ENCODE data around the gene FNIP1. TPM values are rescaled to one million over a fixed set of nuclear protein-coding genes. Genes with fewer than 3 reads are reported as not detected.

FNIP1 gene
- polyA plus RNA-seq, 1 donor (not counting 4 experiments of a cell fraction or from before 2014, with no cell fraction given) = 14.6 TPM

DNA sequence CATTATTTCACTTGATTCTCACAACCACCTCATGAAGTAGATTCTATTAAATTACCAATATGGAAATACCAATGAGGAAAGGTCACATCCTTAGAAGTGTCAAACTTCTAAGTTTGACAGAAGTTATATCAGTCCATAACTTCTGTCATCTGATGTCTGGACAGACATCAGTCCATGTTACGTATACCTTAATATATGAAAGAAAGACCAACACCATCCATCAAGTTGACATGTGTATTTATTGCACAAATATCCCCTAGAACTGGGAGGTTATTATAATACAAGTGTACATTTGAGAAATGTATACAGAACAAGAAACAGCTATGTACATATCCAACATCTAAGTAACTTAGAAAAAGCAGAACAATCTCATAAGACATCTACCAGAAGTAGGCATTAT lies 155.3 kb downstream of the FNIP1 start:
- Histone ChIP-seq H3K4me1 (ENCODE audit: control insufficient read depth, extremely low read depth, insufficient read depth, low read length) (peaks cover 15% of the 10 kb centered on the region), H3K9me3 (ENCODE audit: control insufficient read depth, low read depth, low read length) (no peaks in the 10 kb centered on the region), H4K20me1 (ENCODE audit: control insufficient read depth, extremely low read depth, insufficient read depth, low read length) (no peaks in the 10 kb centered on the region), H3K9ac (ENCODE audit: control insufficient read depth, extremely low read depth, insufficient read depth, low read length) (no peak overlapping the region), H3K27me3 (ENCODE audit: control insufficient read depth, extremely low read depth, insufficient read depth, low read length) (no peaks in the 10 kb centered on the region), H3K36me3 (ENCODE audit: control insufficient read depth in 2 of 2, extremely low read depth in 1 of 2, insufficient read depth in 2 of 2, low read length in 2 of 2) (peaks cover 3 to 6% of the 10 kb centered on the region in 2 experiments), H3K4me3 (ENCODE audit: control insufficient read depth in 2 of 3, extremely low read depth in 1 of 3, insufficient read depth in 2 of 3, low read depth in 1 of 3, low read length in 3 of 3) (no peak overlapping the region), H3K9me1 (ENCODE audit: control insufficient read depth, extremely low read depth, insufficient read depth, low read length) (no peaks in the 10 kb centered on the region), H3K4me2 (ENCODE audit: control insufficient read depth, extremely low read depth, insufficient read depth, low read depth, low read length) (no peak overlapping the region), H3K27ac (ENCODE audit: control insufficient read depth, insufficient read depth, low read length) (no peak overlapping the region), H2AFZ (ENCODE audit: control insufficient read depth, low read length) (no peak overlapping the region), H3K79me2 (ENCODE audit: control insufficient read depth, insufficient read depth, low read length) (no peaks in the 10 kb centered on the region)
- DNase-seq (ENCODE audit: low read depth, low spot score) (no peak), FAIRE-seq (no peak)
- dilution Hi-C loops (cut with MboI; ENCODE audit: extremely low pct_ligation_motif_present, low sequenced_read_pairs) = no loop called here
- TF ChIP-seq, protein P1, sequence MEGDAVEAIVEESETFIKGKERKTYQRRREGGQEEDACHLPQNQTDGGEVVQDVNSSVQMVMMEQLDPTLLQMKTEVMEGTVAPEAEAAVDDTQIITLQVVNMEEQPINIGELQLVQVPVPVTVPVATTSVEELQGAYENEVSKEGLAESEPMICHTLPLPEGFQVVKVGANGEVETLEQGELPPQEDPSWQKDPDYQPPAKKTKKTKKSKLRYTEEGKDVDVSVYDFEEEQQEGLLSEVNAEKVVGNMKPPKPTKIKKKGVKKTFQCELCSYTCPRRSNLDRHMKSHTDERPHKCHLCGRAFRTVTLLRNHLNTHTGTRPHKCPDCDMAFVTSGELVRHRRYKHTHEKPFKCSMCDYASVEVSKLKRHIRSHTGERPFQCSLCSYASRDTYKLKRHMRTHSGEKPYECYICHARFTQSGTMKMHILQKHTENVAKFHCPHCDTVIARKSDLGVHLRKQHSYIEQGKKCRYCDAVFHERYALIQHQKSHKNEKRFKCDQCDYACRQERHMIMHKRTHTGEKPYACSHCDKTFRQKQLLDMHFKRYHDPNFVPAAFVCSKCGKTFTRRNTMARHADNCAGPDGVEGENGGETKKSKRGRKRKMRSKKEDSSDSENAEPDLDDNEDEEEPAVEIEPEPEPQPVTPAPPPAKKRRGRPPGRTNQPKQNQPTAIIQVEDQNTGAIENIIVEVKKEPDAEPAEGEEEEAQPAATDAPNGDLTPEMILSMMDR (optimal IDR thresholded peaks at IDR 0.05 in 1 of 3, IDR thresholded peaks at IDR 0.05 in 1 of 3, conservative IDR thresholded peaks at IDR 0.05 in 1 of 3; ENCODE audit: extremely low read depth in 1 of 3, insufficient read depth in 2 of 3, low read length in 3 of 3) = no peak
- TF ChIP-seq EZH2 (IDR thresholded peaks at IDR 0.05; ENCODE audit: low read length) = no peak

DNA sequence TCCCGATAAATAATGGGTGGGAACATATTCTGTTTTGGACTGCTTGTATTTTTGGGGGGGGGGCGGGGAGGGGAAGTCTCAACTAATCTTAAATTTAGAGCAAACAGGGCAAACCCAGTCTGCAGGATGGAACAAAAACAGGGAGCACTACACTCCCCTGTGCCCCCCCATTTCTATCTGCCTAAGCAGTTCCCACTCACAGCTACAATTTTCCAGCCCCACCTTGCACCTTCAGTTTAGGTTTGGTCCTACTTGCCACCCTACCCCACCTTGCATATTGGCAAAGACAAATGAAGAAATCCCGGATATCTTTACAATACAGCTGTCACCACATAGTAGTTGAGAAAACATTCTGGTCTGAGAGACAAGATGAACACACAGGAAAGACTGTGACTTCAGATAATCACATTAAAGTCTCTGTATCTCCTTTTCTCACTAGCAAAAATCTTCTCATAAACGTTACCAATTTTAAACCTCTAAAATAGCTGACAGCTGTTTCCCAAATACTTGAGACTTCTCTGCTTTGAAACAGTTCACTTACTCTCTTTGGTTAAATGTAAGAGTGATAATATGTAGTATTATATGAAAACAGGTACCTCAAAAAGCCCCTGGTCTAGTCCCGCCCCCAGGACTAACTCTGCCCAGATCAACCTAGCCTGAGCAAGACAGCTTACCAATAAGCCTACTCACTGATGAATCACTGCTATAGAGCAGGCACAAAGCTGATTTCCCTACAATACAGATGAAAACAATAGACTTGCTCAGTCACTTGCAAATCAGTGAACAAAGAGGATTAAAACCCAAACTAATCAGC lies 156.6 kb downstream of the FNIP1 start:
- DNase-seq (ENCODE audit: low read depth, low spot score) (no peak), FAIRE-seq (no peak)
- Histone ChIP-seq H3K9me3 (ENCODE audit: control insufficient read depth, low read depth, low read length) (no peaks in the 10 kb centered on the region), H3K4me2 (ENCODE audit: control insufficient read depth, extremely low read depth, insufficient read depth, low read depth, low read length) (no peak overlapping the region), H3K9me1 (ENCODE audit: control insufficient read depth, extremely low read depth, insufficient read depth, low read length) (no peaks in the 10 kb centered on the region), H3K4me1 (ENCODE audit: control insufficient read depth, extremely low read depth, insufficient read depth, low read length) (peaks cover 19% of the 10 kb centered on the region), H3K36me3 (ENCODE audit: control insufficient read depth in 2 of 2, extremely low read depth in 1 of 2, insufficient read depth in 2 of 2, low read length in 2 of 2) (peaks cover 0 to 5% of the 10 kb centered on the region in 2 experiments), H3K27ac (ENCODE audit: control insufficient read depth, insufficient read depth, low read length) (no peak overlapping the region), H3K27me3 (ENCODE audit: control insufficient read depth, extremely low read depth, insufficient read depth, low read length) (no peaks in the 10 kb centered on the region), H4K20me1 (ENCODE audit: control insufficient read depth, extremely low read depth, insufficient read depth, low read length) (no peaks in the 10 kb centered on the region), H3K9ac (ENCODE audit: control insufficient read depth, extremely low read depth, insufficient read depth, low read length) (no peak overlapping the region), H2AFZ (ENCODE audit: control insufficient read depth, low read length) (no peak overlapping the region), H3K4me3 (ENCODE audit: control insufficient read depth in 2 of 3, extremely low read depth in 1 of 3, insufficient read depth in 2 of 3, low read depth in 1 of 3, low read length in 3 of 3) (no peak overlapping the region), H3K79me2 (ENCODE audit: control insufficient read depth, insufficient read depth, low read length) (no peaks in the 10 kb centered on the region)
- dilution Hi-C loops (cut with MboI; ENCODE audit: extremely low pct_ligation_motif_present, low sequenced_read_pairs) = no loop called here
- TF ChIP-seq, protein P1 (optimal IDR thresholded peaks at IDR 0.05 in 1 of 3, IDR thresholded peaks at IDR 0.05 in 1 of 3, conservative IDR thresholded peaks at IDR 0.05 in 1 of 3; ENCODE audit: extremely low read depth in 1 of 3, insufficient read depth in 2 of 3, low read length in 3 of 3) = no peak
- TF ChIP-seq EZH2 (IDR thresholded peaks at IDR 0.05; ENCODE audit: low read length) = no peak

Data from keratinocyte (primary cell).